Coronary artery (tissue), 2 donors: ENCODE measurements around the gene DISC1.

Source experiments
- DNase-seq: peaks from one replicate; pipeline ENCODE4 v3.0.0-alpha.2; 2017; ENCODE audit warnings: low spot score
- H3K27ac ChIP-seq, 2 donors: fragments of 200-600 bp; sonication (generic); one replicate each; pipeline ENCODE4 v1.5.1; 2016 to 2019
- H3K4me3 ChIP-seq: fragments of 200-600 bp; sonication (generic); 2 replicates; pipeline ENCODE4 v1.5.1; 2016; ENCODE audit warnings: mild to moderate bottlenecking, moderate library complexity
- TF ChIP-seq, protein P1 (sequence below): fragments of 200-600 bp; sonication (generic); IDR thresholded peaks from one replicate; pipeline ENCODE4 v1.5.1; 2019; ENCODE audit warnings: antibody characterized with exemption

Gene DISC1

DNA sequence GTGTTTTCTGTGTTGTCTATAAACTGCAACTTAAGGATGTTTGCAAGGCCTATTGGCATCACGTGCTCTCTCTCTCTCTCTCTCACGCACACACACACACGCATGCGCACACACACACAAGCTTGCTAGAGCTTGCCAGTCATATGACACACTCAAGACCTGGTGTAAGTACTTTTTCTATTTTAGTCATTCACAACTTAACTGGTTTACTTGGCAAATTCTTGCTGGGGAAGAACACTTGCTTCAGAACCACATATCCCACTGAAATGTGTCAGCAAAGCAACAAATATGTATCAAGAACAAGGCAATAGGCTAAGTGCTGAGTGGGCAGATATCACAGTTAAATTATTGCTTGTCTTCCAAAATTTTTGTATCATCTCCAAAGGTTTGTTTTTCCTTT, 107.8 kb downstream of the DISC1 start:
- DNase-seq, result no peak
- TF ChIP-seq, protein P1, sequence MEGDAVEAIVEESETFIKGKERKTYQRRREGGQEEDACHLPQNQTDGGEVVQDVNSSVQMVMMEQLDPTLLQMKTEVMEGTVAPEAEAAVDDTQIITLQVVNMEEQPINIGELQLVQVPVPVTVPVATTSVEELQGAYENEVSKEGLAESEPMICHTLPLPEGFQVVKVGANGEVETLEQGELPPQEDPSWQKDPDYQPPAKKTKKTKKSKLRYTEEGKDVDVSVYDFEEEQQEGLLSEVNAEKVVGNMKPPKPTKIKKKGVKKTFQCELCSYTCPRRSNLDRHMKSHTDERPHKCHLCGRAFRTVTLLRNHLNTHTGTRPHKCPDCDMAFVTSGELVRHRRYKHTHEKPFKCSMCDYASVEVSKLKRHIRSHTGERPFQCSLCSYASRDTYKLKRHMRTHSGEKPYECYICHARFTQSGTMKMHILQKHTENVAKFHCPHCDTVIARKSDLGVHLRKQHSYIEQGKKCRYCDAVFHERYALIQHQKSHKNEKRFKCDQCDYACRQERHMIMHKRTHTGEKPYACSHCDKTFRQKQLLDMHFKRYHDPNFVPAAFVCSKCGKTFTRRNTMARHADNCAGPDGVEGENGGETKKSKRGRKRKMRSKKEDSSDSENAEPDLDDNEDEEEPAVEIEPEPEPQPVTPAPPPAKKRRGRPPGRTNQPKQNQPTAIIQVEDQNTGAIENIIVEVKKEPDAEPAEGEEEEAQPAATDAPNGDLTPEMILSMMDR, result no peak
- H3K4me3 ChIP-seq, result no peak overlapping the region
- H3K27ac ChIP-seq, result no peak overlapping the region

GRCh38 chr1:231735411-231735810, 108.8 kb downstream of the DISC1 start:
- DNase-seq, result no peak
- TF ChIP-seq, protein P1, result no peak
- no peak overlapping the region for H3K4me3 ChIP-seq
- H3K27ac ChIP-seq, result no peak overlapping the region

DNA sequence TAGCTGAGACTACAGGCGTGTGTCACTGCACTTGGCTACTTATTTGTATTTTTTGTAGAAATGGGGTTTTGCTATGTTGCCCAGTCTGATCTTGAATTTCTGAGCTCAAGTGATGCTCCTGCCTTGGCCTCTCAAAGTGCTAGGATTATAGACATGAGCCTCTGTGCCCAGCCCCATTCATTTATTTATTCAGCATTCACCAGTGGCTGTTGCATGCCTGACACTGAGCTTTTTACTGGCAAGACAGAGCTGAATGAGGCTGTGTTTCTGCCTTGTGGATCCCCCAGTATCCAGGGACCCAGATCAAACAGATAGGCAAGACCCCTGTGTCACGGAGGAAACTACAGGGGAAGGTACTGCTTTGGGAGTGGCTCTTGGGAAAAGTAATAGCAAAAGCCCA, 109.4 kb downstream of the DISC1 start:
- TF ChIP-seq, protein P1, result no peak
- no peak overlapping the region for H3K4me3 ChIP-seq
- H3K27ac ChIP-seq, result no peak overlapping the region
- no peak for DNase-seq

- DNase-seq, result no peak
- no peak overlapping the region for H3K4me3 ChIP-seq
- TF ChIP-seq, protein P1, result no peak
- no peak overlapping the region for H3K27ac ChIP-seq
Measured at GRCh38 chr1:231736464-231736863, 109.9 kb downstream of the DISC1 start.

DNA sequence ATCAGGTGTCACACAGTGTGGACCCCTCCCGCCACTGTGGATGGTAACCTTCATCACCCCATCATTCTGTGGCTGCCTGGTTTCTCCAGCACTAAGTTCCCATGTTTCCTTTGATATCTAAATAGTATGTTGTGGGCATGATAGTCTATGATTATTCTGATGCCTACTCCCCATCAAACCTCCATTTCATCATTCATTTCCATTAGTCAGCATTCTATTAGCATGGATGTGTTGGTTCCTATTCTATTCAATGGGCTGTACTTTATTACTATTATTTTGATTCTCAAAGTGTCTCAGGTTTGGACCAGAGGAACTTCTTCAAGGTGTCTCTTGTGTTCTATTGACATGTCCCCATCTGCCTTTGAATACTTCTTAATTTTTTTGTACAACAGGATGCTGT, 112.0 kb downstream of the DISC1 start:
- Histone ChIP-seq H3K27ac (no peak overlapping the region), H3K4me3 (no peak overlapping the region)
- no peak for DNase-seq
- TF ChIP-seq, protein P1, result no peak

- TF ChIP-seq, protein P1, result no peak
- no peak overlapping the region for H3K4me3 ChIP-seq
- no peak overlapping the region for H3K27ac ChIP-seq
- no peak for DNase-seq
Measured at GRCh38 chr1:231743966-231744365, 117.4 kb downstream of the DISC1 start.

GRCh38 chr1:231748760-231749415, 122.3 kb downstream of the DISC1 start:
- H3K27ac ChIP-seq, result no peak overlapping the region
- DNase-seq, result no peak

More at GRCh38 chr1:231748760-231749415, 122.3 kb downstream of the DISC1 start:
- H3K4me3 ChIP-seq, result no peak overlapping the region
- TF ChIP-seq, protein P1, result no peak
